Measurements from ENCODE around the gene OR5K1.

OR5K1 gene

GRCh38 chr3:98462901-98463300 is at the start of gene OR5K1:
TSS of gene OR5K1 (plus strand) at chr3:98463201. CDS start at chr3:98469577, 6,376 bp downstream.
- no peak for DNase-seq

DNA sequence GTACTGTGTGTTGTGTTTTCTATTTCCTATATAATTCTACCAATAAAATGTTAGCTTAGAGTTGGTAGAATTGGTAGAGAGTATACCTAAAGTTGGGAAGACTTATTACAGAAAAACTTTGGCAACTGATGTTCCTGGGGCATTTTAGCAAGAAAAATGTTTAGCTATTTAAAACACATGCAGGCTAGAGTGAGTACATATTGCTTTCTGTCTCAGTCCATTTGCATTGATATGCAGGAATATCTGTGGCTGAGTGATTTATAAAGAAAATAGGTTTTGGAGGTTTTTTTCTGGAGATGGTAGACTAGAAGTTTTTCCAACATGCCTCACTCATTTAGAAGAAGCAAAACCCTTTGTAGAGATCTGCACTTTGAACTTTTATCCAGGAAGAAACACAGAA is 30.4 kb upstream of the OR5K1 start:
- DNase-seq: no peak

DNA sequence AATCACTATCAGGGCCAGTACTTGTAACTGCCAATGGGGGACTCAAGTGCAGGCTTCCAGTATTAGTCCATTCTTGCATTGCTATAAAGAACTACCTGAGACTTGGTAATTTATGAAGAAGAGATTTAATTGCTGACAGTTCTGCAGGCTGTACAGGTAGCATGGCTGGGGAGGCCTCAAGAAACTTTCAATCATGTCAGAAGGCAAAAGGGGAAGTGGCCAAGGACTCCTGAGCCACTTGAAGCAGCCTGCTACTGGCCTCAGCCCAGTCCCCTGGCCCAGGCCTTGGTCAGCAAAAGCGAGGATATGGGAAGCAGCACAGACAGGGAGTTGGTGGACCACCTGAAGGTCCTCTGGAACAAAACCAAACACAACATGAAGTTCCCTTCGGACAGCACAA is 29.2 kb upstream of the OR5K1 start:
- DNase-seq: no peak

- no peak for DNase-seq
Measured at GRCh38 chr3:98434412-98434811, 28.6 kb upstream of the OR5K1 start.

DNA sequence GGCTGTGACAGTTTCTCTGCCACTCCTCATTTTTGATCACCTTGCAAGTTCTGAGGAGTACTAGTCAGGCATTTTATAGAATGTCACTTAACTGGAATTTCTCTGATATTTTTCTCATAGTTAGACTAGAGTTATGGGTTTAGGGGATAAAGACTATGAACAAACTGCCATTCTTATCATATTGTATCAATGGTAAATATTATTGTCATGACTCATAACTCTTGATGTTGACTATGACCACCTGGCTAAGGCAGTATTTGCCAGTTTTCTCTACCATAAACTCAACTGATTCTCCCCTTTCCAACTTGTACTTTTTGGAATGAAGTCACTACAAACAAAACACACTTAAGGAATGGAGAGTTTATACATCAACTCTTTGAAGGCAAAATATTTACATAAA is 22.7 kb upstream of the OR5K1 start:
- DNase-seq: no peak

- DNase-seq: no peak
Measured at GRCh38 chr3:98445949-98446406, 17.0 kb upstream of the OR5K1 start.

- no peak for DNase-seq
Measured at GRCh38 chr3:98449606-98450193, 13.3 kb upstream of the OR5K1 start.

- no peak for DNase-seq
Measured at GRCh38 chr3:98450372-98450771, 12.6 kb upstream of the OR5K1 start.

DNA sequence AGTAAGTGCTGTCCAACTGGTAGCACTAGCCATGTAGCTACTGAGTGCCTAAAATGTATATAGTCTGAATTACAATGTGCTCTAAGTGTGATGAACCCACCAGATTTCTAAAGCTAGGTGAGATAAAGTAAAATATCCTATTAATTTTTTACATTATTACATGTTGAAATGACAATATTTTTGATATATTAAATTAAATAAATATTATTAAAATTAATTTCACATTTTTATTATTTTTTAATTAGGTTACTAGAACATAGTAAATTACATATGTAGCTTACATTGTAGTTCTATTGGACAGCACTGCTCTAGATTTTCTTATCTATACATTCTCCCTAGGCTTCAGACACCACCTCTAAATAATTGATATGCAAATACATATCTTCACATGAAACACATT is 9.2 kb upstream of the OR5K1 start:
- DNase-seq: no peak

- DNase-seq: no peak
Measured at GRCh38 chr3:98454929-98455328, 8.1 kb upstream of the OR5K1 start.

- no peak for DNase-seq
Measured at GRCh38 chr3:98457543-98457942, 5.5 kb upstream of the OR5K1 start.

DNA sequence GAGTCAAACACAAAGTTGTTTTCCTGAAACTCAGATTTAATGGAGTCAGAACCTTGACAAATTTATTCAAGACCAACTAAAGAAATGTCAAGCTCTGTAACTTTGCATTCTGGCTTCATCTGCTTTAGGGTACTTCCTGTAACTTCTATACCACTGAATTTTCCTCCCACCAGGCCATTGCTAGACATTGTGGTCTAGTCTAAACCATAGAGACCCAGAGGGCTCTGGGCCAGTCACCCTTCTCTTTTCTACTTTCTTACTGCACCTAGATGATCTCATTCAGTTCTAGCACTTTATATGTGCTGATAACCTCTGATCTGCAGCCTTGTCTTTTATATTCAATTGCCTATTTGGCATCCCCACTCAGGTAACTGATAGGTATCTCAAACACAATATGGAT is 2.8 kb upstream of the OR5K1 start:
- no peak for DNase-seq

GRCh38 chr3:98482717-98483482 is 19.9 kb downstream of the OR5K1 start:
- DNase-seq: no peak

DNA sequence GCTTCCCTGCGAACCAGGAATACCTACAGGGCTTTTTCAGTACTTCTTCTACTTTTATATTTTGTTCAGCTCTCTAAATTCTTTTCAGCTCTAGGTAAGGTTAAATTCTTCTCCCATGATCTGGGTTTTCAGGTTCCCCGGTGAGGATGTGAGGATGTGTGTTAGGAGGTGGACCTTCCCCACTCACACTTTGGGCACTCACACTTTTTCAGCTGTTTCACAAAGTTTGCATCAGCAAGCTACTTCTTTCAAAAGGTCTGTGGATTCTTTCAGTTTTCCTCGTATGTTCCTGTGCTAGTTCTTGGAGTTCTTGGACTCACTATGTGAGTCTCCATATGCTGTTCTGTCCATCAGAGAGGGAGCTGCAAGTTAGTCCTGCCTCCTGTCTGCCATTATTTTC is 20.6 kb downstream of the OR5K1 start:
- DNase-seq: no peak

DNA sequence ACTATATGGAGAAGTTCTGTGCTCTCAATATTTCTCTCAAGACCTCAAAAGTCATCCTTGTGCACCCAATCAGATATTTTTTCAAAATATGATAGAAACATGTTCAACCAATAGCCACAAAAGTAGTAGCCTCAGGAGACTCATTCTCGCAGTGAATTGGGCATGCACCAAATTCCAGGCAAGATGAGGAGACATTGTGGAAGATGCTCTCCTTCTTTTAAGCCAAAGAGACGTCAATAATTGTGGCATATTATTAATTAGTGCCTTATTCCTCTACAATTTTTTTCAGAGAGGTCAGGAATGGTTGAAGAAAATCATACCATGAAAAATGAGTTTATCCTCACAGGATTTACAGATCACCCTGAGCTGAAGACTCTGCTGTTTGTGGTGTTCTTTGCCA is 34.4 kb downstream of the OR5K1 start, which contains the start of gene OR5K2:
TSS of gene OR5K2 (plus strand) at position 301 of the 400 bp plus-strand sequence. CDS start at position 301, 0 bp downstream.
- DNase-seq: no peak

GRCh38 chr3:98500019-98500418 is 37.0 kb downstream of the OR5K1 start:
- no peak for DNase-seq

GRCh38 chr3:98501270-98501669 is 38.3 kb downstream of the OR5K1 start:
- no peak for DNase-seq

GRCh38 chr3:98501863-98502576 is 39.0 kb downstream of the OR5K1 start:
- no peak for DNase-seq

DNA sequence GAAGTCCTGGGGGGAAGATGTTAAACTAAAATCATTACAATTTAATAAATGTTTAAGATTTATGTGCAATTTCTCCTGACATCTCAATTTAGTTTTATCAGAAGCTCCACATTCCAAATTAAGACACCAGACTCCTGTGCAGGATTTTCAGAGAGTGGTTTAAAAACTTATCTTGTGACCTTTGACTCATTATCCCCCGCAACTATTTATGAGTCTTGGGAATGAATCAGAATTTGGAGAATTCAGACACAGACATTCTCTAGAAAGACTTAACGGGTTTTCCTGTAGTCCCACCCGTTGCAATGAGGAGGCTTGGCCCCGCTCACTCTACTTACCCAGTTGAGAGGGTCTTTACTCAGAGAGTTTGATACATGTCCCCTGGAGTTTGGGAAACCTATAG is 41.5 kb downstream of the OR5K1 start:
- DNase-seq: no peak

DNA sequence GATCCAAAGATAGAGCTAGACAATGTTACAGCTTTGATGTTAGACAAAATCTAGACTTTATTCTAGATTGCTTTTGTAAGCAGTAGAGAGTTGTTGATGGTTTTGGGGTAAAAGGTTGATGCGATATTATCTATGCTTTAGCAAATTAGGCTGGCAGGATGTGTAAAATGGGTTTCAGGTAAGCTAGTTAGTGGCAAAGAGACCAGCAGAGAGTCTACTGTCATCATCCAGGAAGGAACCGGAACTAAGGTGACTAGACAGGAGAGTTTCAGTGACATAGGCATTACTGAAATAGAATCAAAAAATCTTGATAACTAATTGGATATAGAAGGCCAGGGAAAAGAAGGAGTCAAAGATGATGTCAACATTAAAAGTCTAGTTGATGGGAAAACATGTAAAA is 45.6 kb downstream of the OR5K1 start:
- peak in 1 of 2 donors; percentile 29 for DNase-seq

DNA sequence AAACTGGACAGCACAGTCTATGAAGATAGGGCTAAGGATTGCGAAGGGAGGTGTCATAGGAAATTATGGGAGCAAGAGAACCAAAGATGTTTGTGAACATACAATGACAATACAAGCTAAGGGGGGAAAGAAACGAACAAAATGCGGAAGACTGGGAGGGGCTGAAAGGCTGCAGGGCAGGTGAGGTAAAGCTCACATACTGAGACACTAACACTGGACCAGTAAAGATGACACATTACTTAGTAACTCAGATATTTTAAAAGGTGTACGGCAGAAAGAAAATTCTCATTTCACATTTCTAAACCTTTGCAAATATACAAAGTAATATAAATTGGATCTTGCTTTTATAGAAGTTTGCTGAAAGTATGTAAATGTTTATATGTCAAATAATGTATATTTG is 49.6 kb downstream of the OR5K1 start:
- DNase-seq: no peak

DNA sequence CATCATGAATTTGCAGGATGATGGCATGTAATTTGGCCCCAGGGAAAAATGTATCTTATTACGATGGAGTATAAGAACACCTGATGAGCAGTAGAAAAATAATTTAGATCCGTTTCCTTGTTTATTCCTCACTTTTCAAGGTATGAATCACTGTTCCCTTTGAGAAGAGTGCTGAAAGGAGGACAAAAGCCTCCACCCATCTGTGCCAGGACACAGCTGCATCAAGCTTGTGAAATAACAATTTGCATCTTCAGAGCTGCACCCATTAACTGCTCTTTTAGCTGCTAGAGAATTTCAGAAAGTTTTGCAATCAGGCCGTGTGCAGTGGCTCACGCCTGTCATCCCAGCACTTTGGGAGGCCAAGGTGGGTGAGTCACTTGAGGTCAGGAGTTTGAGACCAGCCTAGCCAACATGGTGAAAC is 50.1 kb downstream of the OR5K1 start:
- peak in 1 of 2 donors; percentile 29 for DNase-seq

GRCh38 chr3:98513736-98514135 is 50.7 kb downstream of the OR5K1 start:
- DNase-seq: no peak

DNA sequence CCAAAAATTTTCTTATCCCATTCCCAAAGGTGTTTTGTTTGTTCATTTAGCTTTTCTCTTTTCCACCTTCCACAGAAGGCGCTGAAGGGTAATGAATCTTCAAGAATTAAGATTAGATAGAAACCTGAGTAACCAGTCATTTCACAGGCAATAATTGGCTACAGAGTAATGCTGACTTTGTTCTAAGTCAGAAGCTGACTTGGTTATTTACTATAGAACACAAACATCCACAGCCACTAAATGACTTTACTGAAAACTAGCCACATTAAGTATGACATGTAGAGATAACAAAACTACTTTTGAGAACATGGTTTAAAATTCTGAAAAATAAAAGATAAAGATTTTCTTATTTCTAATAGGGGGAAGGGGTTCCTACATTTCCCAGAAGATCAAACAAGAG is 51.9 kb downstream of the OR5K1 start:
- DNase-seq: no peak
